ENCODE measurements around the gene RPP40. TPM values are rescaled to one million over a fixed set of nuclear protein-coding genes. Genes with fewer than 3 reads are reported as not detected.
"Not testable (repeated sequence)": the region's sequence is repeated elsewhere in the genome, so short reads cannot be mapped to it uniquely, and the experiment has no call there.

RPP40 gene
- total RNA-seq, 6 donors from 2014 or later, result 2.4 to 7.9 (median 4.3) TPM; not detected in 1

- WGBS, 2 donors, result 88 to 91% methylated on average over 6 of the region's 6 CpGs
- no peaks in the 10 kb centered on the region for H3K9me3 ChIP-seq
These were observed 2.4 kb upstream of the RPP40 start for GRCh38 chr6:5006222-5006621.

GRCh38 chr6:5005038-5005433, 1.2 kb upstream of the RPP40 start:
- DNase-seq; H3K4me1 ChIP-seq; ATAC-seq (ENCODE audit: low FRiP score in 2 of 2); H3K27me3 ChIP-seq; H3K36me3 ChIP-seq; H3K4me3 ChIP-seq; H3K9me3 ChIP-seq: not testable (repeated sequence)
- 88% methylated on average over 5 of the region's 5 CpGs for whole genome bisulfite sequencing, 2 donors
- peak overlapping the region in 1 of 4 donors; percentile 92 for H3K27ac ChIP-seq

More at GRCh38 chr6:5006222-5006621, 2.4 kb upstream of the RPP40 start:
- no peak overlapping the region for H3K4me3 ChIP-seq
- H3K4me1 ChIP-seq, result peaks cover 0 to 7% (median 5%) of the 10 kb centered on the region in 4 donors
- peaks cover 0 to 6% (median 0%) of the 10 kb centered on the region in 4 donors for H3K36me3 ChIP-seq
- DNase-seq (no peak), ATAC-seq (ENCODE audit: low FRiP score in 2 of 2) (no peak)
- no peaks in the 10 kb centered on the region for H3K27me3 ChIP-seq
- TF ChIP-seq CTCF (IDR thresholded peaks at IDR 0.05), result no peak
- TF ChIP-seq EP300 (IDR thresholded peaks at IDR 0.05), result no peak
- no peak for TF ChIP-seq POLR2AphosphoS5 (IDR thresholded peaks at IDR 0.05)
- no peak for TF ChIP-seq POLR2A (IDR thresholded peaks at IDR 0.05)
- no peak overlapping the region for H3K27ac ChIP-seq

- Histone ChIP-seq H3K4me3 (peak overlapping the region; percentile 60 to 78 (median 66)), H3K4me1 (peaks cover 0 to 7% (median 5%) of the 10 kb centered on the region in 4 donors), H3K9me3 (no peaks in the 10 kb centered on the region), H3K27ac (peak overlapping the region; percentile 77 to 92 (median 86)), H3K27me3 (no peaks in the 10 kb centered on the region), H3K36me3 (peaks cover 0 to 9% (median 0%) of the 10 kb centered on the region in 4 donors)
- DNase-seq (no peak), ATAC-seq (ENCODE audit: low FRiP score in 2 of 2) (no peak)
- TF ChIP-seq EP300 (IDR thresholded peaks at IDR 0.05) (no peak), POLR2A (IDR thresholded peaks at IDR 0.05) (no peak), CTCF (IDR thresholded peaks at IDR 0.05) (no peak), POLR2AphosphoS5 (IDR thresholded peaks at IDR 0.05) (no peak)
- 59 to 84% methylated on average over 8 to 12 of the region's 12 CpGs for WGBS, 2 donors
These were observed 668 bp upstream of the RPP40 start for GRCh38 chr6:5004373-5005037.

- Histone ChIP-seq H3K27me3 (no peaks in the 10 kb centered on the region), H3K4me1 (peaks cover 0 to 5% (median 4%) of the 10 kb centered on the region in 4 donors), H3K36me3 (peaks cover 0 to 9% (median 6%) of the 10 kb centered on the region in 4 donors), H3K9me3 (no peaks in the 10 kb centered on the region), H3K27ac (no peak overlapping the region), H3K4me3 (no peak overlapping the region)
- WGBS, 2 donors, result 69 to 80% methylated on average over 2 of the region's 2 CpGs
- TF ChIP-seq POLR2AphosphoS5 (IDR thresholded peaks at IDR 0.05) (no peak), POLR2A (IDR thresholded peaks at IDR 0.05) (no peak), EP300 (IDR thresholded peaks at IDR 0.05) (no peak), CTCF (IDR thresholded peaks at IDR 0.05) (no peak)
- DNase-seq (no peak), ATAC-seq (ENCODE audit: low FRiP score in 2 of 2) (no peak)
These were observed 4.3 kb downstream of the RPP40 start for GRCh38 chr6:4999586-4999985.

- DNase-seq (no peak), ATAC-seq (ENCODE audit: low FRiP score in 2 of 2) (no peak)
- TF ChIP-seq EP300 (IDR thresholded peaks at IDR 0.05), result no peak
- no peak for TF ChIP-seq POLR2AphosphoS5 (IDR thresholded peaks at IDR 0.05)
- TF ChIP-seq CTCF (IDR thresholded peaks at IDR 0.05), result no peak
- TF ChIP-seq POLR2A (IDR thresholded peaks at IDR 0.05), result no peak
- no peak overlapping the region for H3K27ac ChIP-seq
- H3K9me3 ChIP-seq, result no peaks in the 10 kb centered on the region
- no peaks in the 10 kb centered on the region for H3K4me1 ChIP-seq
- no peaks in the 10 kb centered on the region for H3K27me3 ChIP-seq
- WGBS, 2 donors, result 74 to 77% methylated on average over 6 of the region's 6 CpGs
- H3K36me3 ChIP-seq, result peaks cover 0 to 9% (median 6%) of the 10 kb centered on the region in 4 donors
- no peak overlapping the region for H3K4me3 ChIP-seq
These were observed 6.0 kb downstream of the RPP40 start for GRCh38 chr6:4997862-4998261.

Measured in upper lobe of left lung (tissue), 6 donors.